Ascending aorta (tissue), 2 donors: ENCODE data around the gene SMIM11. TPM values are rescaled to one million over a fixed set of nuclear protein-coding genes. Genes with fewer than 3 reads are reported as not detected.
"Not testable (repeated sequence)": the region's sequence is repeated elsewhere in the genome, so short reads cannot be mapped to it uniquely, and the experiment has no call there.

Experiments
- DNase-seq, 2 donors: peaks; one replicate each; pipeline ENCODE4 v3.0.0-alpha.2; 2019; ENCODE audit warnings: low spot score in 2 of 2
- H3K27ac ChIP-seq, 2 donors: fragments of 200-600 bp; sonication (generic); one replicate each; pipeline ENCODE4 v1.5.1; 2016 to 2017; ENCODE audit warnings: mild to moderate bottlenecking in 1 of 2
- H3K27me3 ChIP-seq: fragments of 200-600 bp; sonication (generic); one replicate; pipeline ENCODE4 v1.5.1; 2017
- H3K36me3 ChIP-seq, 2 donors: fragments of 200-600 bp; sonication (generic); one replicate each; pipeline ENCODE4 v1.5.1; 2016
- H3K4me1 ChIP-seq, 2 donors: fragments of 200-600 bp; sonication (generic); one replicate each; pipeline ENCODE4 v1.5.1; 2016 to 2017; ENCODE audit warnings: mild to moderate bottlenecking in 1 of 2
- H3K4me3 ChIP-seq, 2 donors: fragments of 200-600 bp; sonication (generic); one replicate each; pipeline ENCODE4 v1.5.1; 2016 to 2017; ENCODE audit warnings: mild to moderate bottlenecking in 1 of 2
- H3K9me3 ChIP-seq, 2 donors: fragments of 200-600 bp; sonication (generic); one replicate each; pipeline ENCODE4 v1.5.1; 2016
- intact Hi-C: fragments of 100-400 bp; cut with DNase I; formaldehyde crosslinking; loops from one replicate; pipeline ENCODE4 v1.15.1; 2023
- total RNA-seq: library from RNA; depleted of rRNA; stranded (reverse); fragments of >200 nt; gene quantifications from one replicate; pipeline ENCODE4 v1.1.0, GENCODE V29; 2016

Gene SMIM11
- total RNA-seq, 1 donor from 2014 or later: not detected

DNA sequence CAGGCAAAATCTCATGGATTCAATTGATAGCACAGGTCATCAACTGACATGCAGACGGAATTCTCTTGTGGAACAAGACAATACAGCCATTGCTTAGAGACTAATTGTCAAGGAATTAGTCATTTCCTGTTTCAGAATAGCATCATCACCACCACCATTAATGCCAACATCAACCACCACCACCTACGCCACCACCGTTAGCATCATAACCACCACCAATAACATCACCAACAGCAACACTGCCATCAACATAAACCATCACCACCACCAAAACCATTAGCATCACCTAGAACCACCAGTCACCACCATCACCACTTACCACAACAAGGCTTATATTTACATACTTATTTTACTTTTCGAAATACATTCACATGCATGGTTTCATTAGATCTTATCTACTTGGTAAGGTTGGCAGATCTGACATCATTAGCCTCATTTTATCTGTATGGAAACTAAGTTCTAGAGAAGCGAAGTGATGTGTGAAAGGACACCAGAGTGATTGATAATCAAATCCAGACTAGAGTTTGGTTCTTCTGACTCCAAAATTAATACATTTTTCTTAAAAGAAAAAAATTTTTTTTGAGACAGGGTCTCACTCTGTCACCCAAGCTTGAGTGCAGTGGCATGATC lies 42.3 kb downstream of the SMIM11 start:
- H3K27me3 ChIP-seq, H3K4me1 ChIP-seq, H3K9me3 ChIP-seq, intact Hi-C loops, H3K27ac ChIP-seq, H3K4me3 ChIP-seq, H3K36me3 ChIP-seq, DNase-seq: not testable (repeated sequence)

GRCh38 chr21:34423805-34424204 lies 48.5 kb downstream of the SMIM11 start, which contains the start of gene SMIM34:
Gene SMIM34, minus strand, starts transcription at chr21:34423951. Its CDS starts 112 bp downstream, at chr21:34423839.
- H3K36me3 ChIP-seq, DNase-seq, H3K27me3 ChIP-seq, H3K27ac ChIP-seq, H3K4me3 ChIP-seq, H3K4me1 ChIP-seq, intact Hi-C loops, H3K9me3 ChIP-seq: not testable (repeated sequence)

- H3K27ac ChIP-seq, H3K4me3 ChIP-seq, H3K27me3 ChIP-seq, H3K4me1 ChIP-seq, H3K9me3 ChIP-seq, intact Hi-C loops, DNase-seq, H3K36me3 ChIP-seq: not testable (repeated sequence)
Observed at GRCh38 chr21:34427339-34427738, 52.0 kb downstream of the SMIM11 start.

GRCh38 chr21:34428441-34428840 lies 53.1 kb downstream of the SMIM11 start:
- H3K36me3 ChIP-seq, H3K27ac ChIP-seq, DNase-seq, intact Hi-C loops, H3K4me1 ChIP-seq, H3K4me3 ChIP-seq, H3K9me3 ChIP-seq, H3K27me3 ChIP-seq: not testable (repeated sequence)

DNA sequence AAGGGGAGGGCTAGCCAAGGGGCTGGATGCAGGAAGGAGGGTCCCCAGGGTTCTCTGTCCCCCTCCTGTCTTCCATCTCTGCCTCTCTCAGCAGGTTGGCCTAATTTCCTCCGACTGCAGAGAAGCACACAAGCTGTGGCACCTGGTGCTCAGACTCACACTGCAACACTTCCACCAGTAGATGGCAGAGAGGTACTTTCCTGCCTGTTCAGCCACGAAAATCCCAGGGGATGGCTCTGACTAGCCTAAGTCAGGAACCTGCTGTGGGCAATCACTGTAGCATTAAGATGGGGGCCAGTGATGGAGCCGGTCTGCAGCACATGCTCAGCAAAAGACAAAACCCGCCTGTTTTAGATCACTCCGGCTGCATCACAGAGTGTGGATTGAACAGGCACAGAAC lies 54.4 kb downstream of the SMIM11 start:
- H3K27me3 ChIP-seq, H3K27ac ChIP-seq, DNase-seq, H3K36me3 ChIP-seq, H3K4me3 ChIP-seq, intact Hi-C loops, H3K4me1 ChIP-seq, H3K9me3 ChIP-seq: not testable (repeated sequence)

Other genes starting within 250 kb of the SMIM11 start
- not detected for gene KCNE2, start 11.5 kb upstream of the SMIM11 start, total RNA-seq
- not detected for gene SMIM34, start 48.4 kb downstream of the SMIM11 start, total RNA-seq
- 5.7 TPM for gene KCNE1, start 136.7 kb downstream of the SMIM11 start, total RNA-seq
- gene RCAN1, start 239.6 kb downstream of the SMIM11 start, total RNA-seq: 12.5 TPM